ENCODE data around the gene DLL4.
"Not testable (repeated sequence)": the region's sequence is repeated elsewhere in the genome, so short reads cannot be mapped to it uniquely, and the experiment has no call there.

Gene DLL4

GRCh38 chr15:40943764-40944365 lies 14.7 kb downstream of the DLL4 start:
- no peak for DNase-seq

GRCh38 chr15:40944510-40945296 lies 15.6 kb downstream of the DLL4 start:
- no peak for DNase-seq

- DNase-seq: no peak
Observed at GRCh38 chr15:40948706-40949473, 19.8 kb downstream of the DLL4 start.

GRCh38 chr15:40949756-40950207 lies 20.6 kb downstream of the DLL4 start:
- DNase-seq: no peak

GRCh38 chr15:40951764-40952163 lies 22.6 kb downstream of the DLL4 start:
- DNase-seq: no peak

GRCh38 chr15:40952301-40952900 lies 23.3 kb downstream of the DLL4 start:
- no peak for DNase-seq

GRCh38 chr15:40952901-40953712 lies 24.0 kb downstream of the DLL4 start, which contains the start of gene CHAC1:
Gene CHAC1 (plus strand): TSS chr15:40953471. CDS start chr15:40953584, 113 bp downstream.
- DNase-seq: peak; percentile 94

GRCh38 chr15:40953713-40954074 lies 24.6 kb downstream of the DLL4 start:
- no peak for DNase-seq

- not testable (repeated sequence) for DNase-seq
Observed at GRCh38 chr15:40954158-40954848, 25.2 kb downstream of the DLL4 start.

- DNase-seq: no peak
Observed at GRCh38 chr15:40955141-40955903, 26.2 kb downstream of the DLL4 start.

GRCh38 chr15:40955930-40956540 lies 26.9 kb downstream of the DLL4 start:
- DNase-seq: no peak

GRCh38 chr15:40956541-40956982 lies 27.4 kb downstream of the DLL4 start:
- no peak for DNase-seq

GRCh38 chr15:40957041-40957555 lies 28.0 kb downstream of the DLL4 start:
- DNase-seq: no peak

GRCh38 chr15:40957581-40958051 lies 28.5 kb downstream of the DLL4 start:
- no peak for DNase-seq

GRCh38 chr15:40958146-40958545 lies 29.0 kb downstream of the DLL4 start:
- DNase-seq: no peak

GRCh38 chr15:40958723-40959122 lies 29.6 kb downstream of the DLL4 start:
- no peak for DNase-seq

- no peak for DNase-seq
Observed at GRCh38 chr15:40959331-40960141, 30.4 kb downstream of the DLL4 start.

GRCh38 chr15:40960151-40960885 lies 31.2 kb downstream of the DLL4 start:
- DNase-seq: no peak

Measured in effector CD4-positive, alpha-beta T cell (primary cell).